Measurements from ENCODE around the gene VTCN1.

The VTCN1 gene

GRCh38 chr1:117179471-117179870, 31.3 kb downstream of the VTCN1 start:
- no peak for TF ChIP-seq CTCF (IDR thresholded peaks at IDR 0.05)
- DNase-seq (ENCODE audit: low spot score): no peak
- H3K27ac ChIP-seq: no peak overlapping the region
- no peak overlapping the region for H3K4me3 ChIP-seq

GRCh38 chr1:117178756-117179155, 32.0 kb downstream of the VTCN1 start:
- no peak for TF ChIP-seq CTCF (IDR thresholded peaks at IDR 0.05)
- Histone ChIP-seq H3K4me3 (no peak overlapping the region), H3K27ac (no peak overlapping the region)
- no peak for DNase-seq (ENCODE audit: low spot score)

GRCh38 chr1:117177376-117177775, 33.4 kb downstream of the VTCN1 start:
- Histone ChIP-seq H3K4me3 (no peak overlapping the region), H3K27ac (no peak overlapping the region)
- no peak for TF ChIP-seq CTCF (IDR thresholded peaks at IDR 0.05)
- DNase-seq (ENCODE audit: low spot score): no peak

- no peak overlapping the region for H3K4me3 ChIP-seq
- no peak overlapping the region for H3K27ac ChIP-seq
- no peak for DNase-seq (ENCODE audit: low spot score)
- TF ChIP-seq CTCF (IDR thresholded peaks at IDR 0.05): no peak
Observed at GRCh38 chr1:117176579-117176978, 34.1 kb downstream of the VTCN1 start.

GRCh38 chr1:117174851-117175250, 35.9 kb downstream of the VTCN1 start:
- no peak overlapping the region for H3K4me3 ChIP-seq
- DNase-seq (ENCODE audit: low spot score): no peak
- TF ChIP-seq CTCF (IDR thresholded peaks at IDR 0.05): no peak
- H3K27ac ChIP-seq: no peak overlapping the region

- Histone ChIP-seq H3K4me3 (no peak overlapping the region), H3K27ac (no peak overlapping the region)
- DNase-seq (ENCODE audit: low spot score): no peak
- TF ChIP-seq CTCF (IDR thresholded peaks at IDR 0.05): no peak
Observed at GRCh38 chr1:117173691-117174090, 37.0 kb downstream of the VTCN1 start.

- TF ChIP-seq CTCF (IDR thresholded peaks at IDR 0.05): no peak
- H3K4me3 ChIP-seq: no peak overlapping the region
- no peak for DNase-seq (ENCODE audit: low spot score)
- H3K27ac ChIP-seq: no peak overlapping the region
Observed at GRCh38 chr1:117173006-117173405, 37.7 kb downstream of the VTCN1 start.
